ENCODE results near the gene BCL11B.

GRCh38 chr14:99174081-99174769 is 97.8 kb downstream of the BCL11B start:
- no peak for TF ChIP-seq CTCF (IDR thresholded peaks at IDR 0.05; ENCODE audit: low read length)
- TF ChIP-seq EZH2 (IDR thresholded peaks at IDR 0.05; ENCODE audit: borderline replicate concordance, low read length) = no peak
